Right kidney (tissue), 9 donors: ENCODE results near the gene TGFB1I1.
"Not testable (repeated sequence)": the region's sequence is repeated elsewhere in the genome, so short reads cannot be mapped to it uniquely, and the experiment has no call there.

Experiments
- DNase-seq: peaks from one replicate; pipeline ENCODE4 v3.0.0-alpha.2; 2016
- long read RNA-seq, 8 donors: transcript quantifications; one replicate each; lab custom pipeline, GENCODE V29; 2026

Gene TGFB1I1
- long read RNA-seq, donor 1, transcript TGFB1I1-203 (11 exons, 1,898 nt), result major isoform, 13 of 14 reads
- long read RNA-seq, donor 1, partial matches to known transcripts, result 0 of 14 reads
- long read RNA-seq, donor 1, other reads (novel, unspliced or antisense), result 0 of 14 reads
- long read RNA-seq, donor 2, partial matches to known transcripts, result 5 of 11 reads
- long read RNA-seq, donor 2, other reads (novel, unspliced or antisense), result 0 of 11 reads
- long read RNA-seq, donor 3, transcript TGFB1I1-203 (11 exons, 1,898 nt), result major isoform, 6 of 16 reads
- long read RNA-seq, donor 3, partial matches to known transcripts, result 8 of 16 reads
- long read RNA-seq, donor 3, other reads (novel, unspliced or antisense), result 0 of 16 reads
- long read RNA-seq, donor 4, transcript TGFB1I1-203 (11 exons, 1,898 nt), result major isoform, 8 of 15 reads
- long read RNA-seq, donor 4, partial matches to known transcripts, result 0 of 15 reads
- long read RNA-seq, donor 4, other reads (novel, unspliced or antisense), result 0 of 15 reads
- long read RNA-seq, donor 5, transcript TGFB1I1-203 (11 exons, 1,898 nt), result major isoform, 17 of 20 reads
- long read RNA-seq, donor 5, partial matches to known transcripts, result 0 of 20 reads
- long read RNA-seq, donor 5, other reads (novel, unspliced or antisense), result 0 of 20 reads
- long read RNA-seq, donor 6, transcript TGFB1I1-203 (11 exons, 1,898 nt), result major isoform, 11 of 13 reads
- long read RNA-seq, donor 6, partial matches to known transcripts, result 0 of 13 reads
- long read RNA-seq, donor 6, other reads (novel, unspliced or antisense), result 0 of 13 reads
- long read RNA-seq, donor 7, result 0 reads
- long read RNA-seq, donor 8, transcript TGFB1I1-203 (11 exons, 1,898 nt), result major isoform, 8 of 17 reads
- long read RNA-seq, donor 8, partial matches to known transcripts, result 6 of 17 reads
- long read RNA-seq, donor 8, other reads (novel, unspliced or antisense), result 0 of 17 reads

GRCh38 chr16:31471875-31472708 is at the start of gene TGFB1I1:
TGFB1I1 (plus strand) TSS chr16:31472152; CDS start chr16:31472189, 37 bp downstream.
- DNase-seq, result peak; percentile 77

- DNase-seq, result no peak
Observed at GRCh38 chr16:31423241-31423640, 48.7 kb upstream of the TGFB1I1 start.

GRCh38 chr16:31423801-31424200 is 48.2 kb upstream of the TGFB1I1 start:
- DNase-seq, result no peak

- peak; percentile 68 for DNase-seq
Observed at GRCh38 chr16:31427441-31428278, 44.3 kb upstream of the TGFB1I1 start.

- DNase-seq, result no peak
Observed at GRCh38 chr16:31428279-31428597, 43.7 kb upstream of the TGFB1I1 start, which contains the start of gene COX6A2. COX6A2 (minus strand) TSS chr16:31428360; CDS start chr16:31428325, 35 bp downstream.

- no peak for DNase-seq
Observed at GRCh38 chr16:31428638-31429247, 43.2 kb upstream of the TGFB1I1 start.

- no peak for DNase-seq
Observed at GRCh38 chr16:31429314-31429713, 42.6 kb upstream of the TGFB1I1 start.

- no peak for DNase-seq
Observed at GRCh38 chr16:31429796-31430195, 42.2 kb upstream of the TGFB1I1 start.

- no peak for DNase-seq
Observed at GRCh38 chr16:31430380-31431052, 41.4 kb upstream of the TGFB1I1 start.

- no peak for DNase-seq
Observed at GRCh38 chr16:31435341-31436220, 36.4 kb upstream of the TGFB1I1 start.

- no peak for DNase-seq
Observed at GRCh38 chr16:31436221-31437045, 35.5 kb upstream of the TGFB1I1 start.

GRCh38 chr16:31438414-31438813 is 33.5 kb upstream of the TGFB1I1 start:
- DNase-seq, result no peak

GRCh38 chr16:31439023-31439422 is 32.9 kb upstream of the TGFB1I1 start:
- DNase-seq, result not testable (repeated sequence)

GRCh38 chr16:31439519-31439918 is 32.4 kb upstream of the TGFB1I1 start:
- no peak for DNase-seq

GRCh38 chr16:31440516-31441184 is 31.3 kb upstream of the TGFB1I1 start:
- DNase-seq, result no peak

- peak; percentile 25 for DNase-seq
Observed at GRCh38 chr16:31441956-31442355, 30.0 kb upstream of the TGFB1I1 start.

- not testable (repeated sequence) for DNase-seq
Observed at GRCh38 chr16:31445931-31446330, 26.0 kb upstream of the TGFB1I1 start.

- DNase-seq, result no peak
Observed at GRCh38 chr16:31451201-31451600, 20.8 kb upstream of the TGFB1I1 start.
